GM18951 (cell line): ENCODE results near the gene FAM117A.

Experiments
- POLR2A ChIP-seq: IDR thresholded peaks from 4 replicates; pipeline ENCODE4 v1.6.1; 2011; ENCODE audit warnings: mild to moderate bottlenecking; ENCODE audit not compliant: insufficient read length, insufficient read depth; ENCODE audit errors: extremely low read depth
- in situ Hi-C: fragments of 300-500 bp; cut with MboI; formaldehyde crosslinking; loops from one replicate; pipeline ENCODE4 v1.12.0; 2022; ENCODE audit warnings: low sequenced_read_pairs, mixed read lengths, inconsistent platforms; ENCODE audit not compliant: unreplicated experiment

FAM117A gene

GRCh38 chr17:49757151-49757777, 6.7 kb downstream of the FAM117A start:
- in situ Hi-C loops, result no loop called here
- TF ChIP-seq POLR2A, result no peak

DNA sequence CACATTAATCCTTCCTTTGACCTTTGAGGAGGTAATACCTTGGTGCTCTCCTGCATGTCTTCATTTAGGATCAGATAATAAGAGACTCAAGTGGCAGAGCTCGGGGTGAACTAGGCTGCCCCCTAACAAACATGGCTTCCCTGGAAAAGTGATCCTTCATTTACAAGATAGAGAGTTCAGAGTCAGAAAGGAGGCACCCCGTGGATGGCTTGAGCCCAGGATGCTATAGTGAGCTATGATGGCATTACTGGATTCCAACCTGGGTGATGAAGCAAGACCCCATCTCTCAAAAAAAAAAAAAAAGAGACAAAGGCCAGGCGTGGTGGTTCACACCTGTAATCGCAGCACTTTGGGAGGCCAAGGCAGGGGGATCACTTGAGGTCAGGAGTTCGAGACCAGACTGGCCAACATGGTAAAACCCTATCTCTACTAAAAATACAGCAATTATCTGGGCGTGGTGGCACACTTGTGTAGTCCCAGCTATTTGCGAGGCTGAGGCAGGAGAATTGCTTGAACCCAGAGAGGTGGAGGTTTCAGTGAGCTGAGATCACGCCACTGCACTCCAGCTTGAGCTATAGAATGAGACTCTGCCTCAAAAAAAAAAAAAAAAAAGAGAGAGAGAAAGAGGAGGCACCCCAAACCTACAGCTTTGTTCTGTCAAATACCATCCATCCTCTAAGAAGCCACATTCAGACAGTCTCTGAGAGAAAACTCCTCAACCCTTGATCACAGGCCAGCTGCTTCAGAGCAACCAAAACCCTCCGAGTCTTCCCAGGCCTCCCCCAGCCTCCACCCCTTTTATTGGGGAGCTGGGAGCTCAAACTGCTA, 7.4 kb downstream of the FAM117A start:
- in situ Hi-C loops, result no loop called here
- no peak for TF ChIP-seq POLR2A

DNA sequence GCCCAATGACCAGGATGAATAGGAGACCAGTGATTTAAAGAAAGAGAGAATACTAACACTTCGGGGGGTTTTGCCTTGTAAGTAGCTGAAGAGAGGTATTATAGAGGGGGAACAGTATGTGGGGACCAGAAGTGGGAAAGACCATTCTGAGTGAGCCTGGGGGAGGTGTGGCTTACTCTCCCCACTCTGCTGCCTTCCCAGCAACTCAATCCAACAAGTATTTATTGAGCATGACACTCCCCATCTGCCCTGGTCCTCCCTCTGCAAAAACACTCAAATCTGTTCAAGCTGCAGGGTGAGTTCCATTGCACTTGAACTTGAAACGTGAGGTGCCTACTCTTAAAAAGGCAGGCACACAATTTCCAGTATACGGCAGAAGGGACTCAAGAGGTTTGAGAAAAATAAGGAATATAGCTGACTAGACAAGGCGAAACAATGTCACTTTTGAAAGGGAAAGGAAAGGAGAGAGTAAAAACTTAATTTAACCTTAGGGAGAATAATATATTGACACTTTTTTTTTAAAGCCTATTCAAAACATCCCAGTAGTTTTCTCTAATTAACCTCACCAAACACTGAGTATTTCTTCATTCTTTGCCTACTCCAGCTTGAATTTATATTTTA, 8.2 kb downstream of the FAM117A start:
- TF ChIP-seq POLR2A, result no peak
- in situ Hi-C loops, result no loop called here

GRCh38 chr17:49753959-49754391, 10.0 kb downstream of the FAM117A start:
- TF ChIP-seq POLR2A, result no peak

GRCh38 chr17:49752508-49752907, 11.4 kb downstream of the FAM117A start:
- no peak for TF ChIP-seq POLR2A
- in situ Hi-C loops, result no loop called here

More at GRCh38 chr17:49753959-49754391, 10.0 kb downstream of the FAM117A start:
- in situ Hi-C loops, result no loop called here

DNA sequence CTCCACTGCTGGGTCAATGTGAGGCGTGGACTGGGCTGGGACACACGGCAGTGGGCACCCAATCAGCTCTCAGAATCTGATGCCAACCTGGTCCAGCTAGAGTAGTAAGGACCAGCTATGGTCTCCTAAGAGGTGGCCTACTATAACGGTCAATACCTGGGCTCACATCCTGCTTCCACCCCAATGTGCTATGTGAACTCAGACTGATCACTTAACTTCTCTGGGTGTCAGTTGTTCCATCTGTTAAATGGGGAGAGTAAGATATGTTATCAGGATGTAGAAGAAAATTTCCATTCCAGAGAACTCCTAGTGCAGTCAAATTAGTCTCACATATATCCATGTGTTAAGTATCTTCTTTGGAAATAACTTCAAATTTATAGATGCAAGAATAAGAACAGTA, 14.2 kb downstream of the FAM117A start:
- in situ Hi-C loops, result no loop called here
- TF ChIP-seq POLR2A, result no peak

GRCh38 chr17:49748791-49749190, 15.1 kb downstream of the FAM117A start:
- TF ChIP-seq POLR2A, result no peak
- in situ Hi-C loops, result no loop called here

- TF ChIP-seq POLR2A, result no peak
- in situ Hi-C loops, result no loop called here
Observed at GRCh38 chr17:49748223-49748622, 15.7 kb downstream of the FAM117A start.

DNA sequence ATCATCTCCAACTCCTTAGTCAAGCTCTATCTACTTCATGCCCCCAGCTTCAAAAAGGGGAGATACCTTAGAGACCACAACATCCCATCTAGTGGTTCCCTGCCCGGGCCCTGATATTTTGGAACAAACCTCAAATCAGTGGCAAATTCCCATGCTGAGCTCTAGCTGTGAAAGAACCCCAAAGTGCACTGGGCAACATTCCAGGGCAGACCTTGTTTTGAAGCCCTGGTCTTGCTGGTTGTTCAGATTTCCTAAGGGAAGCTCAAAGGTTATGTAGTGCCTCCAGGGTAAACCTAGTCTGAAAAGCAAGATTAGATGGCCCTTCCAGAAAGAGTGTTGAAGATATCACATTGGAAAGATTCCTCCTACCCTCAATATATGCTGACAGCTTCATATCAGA, 16.3 kb downstream of the FAM117A start:
- in situ Hi-C loops, result no loop called here
- no peak for TF ChIP-seq POLR2A

DNA sequence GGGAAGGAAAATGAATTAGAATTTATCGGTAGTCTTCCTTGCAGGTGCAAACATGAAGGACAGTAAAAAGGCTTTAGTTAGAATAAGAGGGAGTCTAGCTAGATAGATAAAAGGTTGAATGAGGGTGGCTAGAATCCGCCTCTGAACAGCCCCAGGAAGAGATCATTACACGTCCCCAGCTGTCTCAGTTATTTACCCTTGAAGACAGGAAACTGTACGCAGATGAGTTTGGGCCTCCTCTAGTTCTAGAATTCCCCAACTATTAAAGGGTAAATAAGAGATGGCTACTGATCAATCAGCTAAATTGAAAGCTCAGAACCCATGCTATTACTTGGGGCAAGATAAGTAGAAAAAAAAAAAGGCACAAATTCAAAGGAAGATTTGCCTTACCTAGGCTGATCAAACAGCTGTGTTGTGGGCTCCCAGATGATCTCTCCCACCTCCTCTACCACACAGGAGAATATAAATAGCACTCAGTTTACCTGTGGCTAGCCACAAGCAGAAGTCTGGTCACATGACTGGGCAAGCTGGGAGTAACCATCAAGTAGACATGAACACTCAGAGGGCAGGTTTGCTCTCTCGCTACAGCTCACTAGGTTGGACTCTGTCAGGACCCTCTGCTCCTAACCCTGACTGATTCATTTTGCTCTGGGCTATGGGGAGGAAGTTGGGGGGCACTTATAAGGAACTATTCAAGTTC, 17.0 kb downstream of the FAM117A start:
- in situ Hi-C loops, result no loop called here
- peak; percentile 56 for TF ChIP-seq POLR2A

DNA sequence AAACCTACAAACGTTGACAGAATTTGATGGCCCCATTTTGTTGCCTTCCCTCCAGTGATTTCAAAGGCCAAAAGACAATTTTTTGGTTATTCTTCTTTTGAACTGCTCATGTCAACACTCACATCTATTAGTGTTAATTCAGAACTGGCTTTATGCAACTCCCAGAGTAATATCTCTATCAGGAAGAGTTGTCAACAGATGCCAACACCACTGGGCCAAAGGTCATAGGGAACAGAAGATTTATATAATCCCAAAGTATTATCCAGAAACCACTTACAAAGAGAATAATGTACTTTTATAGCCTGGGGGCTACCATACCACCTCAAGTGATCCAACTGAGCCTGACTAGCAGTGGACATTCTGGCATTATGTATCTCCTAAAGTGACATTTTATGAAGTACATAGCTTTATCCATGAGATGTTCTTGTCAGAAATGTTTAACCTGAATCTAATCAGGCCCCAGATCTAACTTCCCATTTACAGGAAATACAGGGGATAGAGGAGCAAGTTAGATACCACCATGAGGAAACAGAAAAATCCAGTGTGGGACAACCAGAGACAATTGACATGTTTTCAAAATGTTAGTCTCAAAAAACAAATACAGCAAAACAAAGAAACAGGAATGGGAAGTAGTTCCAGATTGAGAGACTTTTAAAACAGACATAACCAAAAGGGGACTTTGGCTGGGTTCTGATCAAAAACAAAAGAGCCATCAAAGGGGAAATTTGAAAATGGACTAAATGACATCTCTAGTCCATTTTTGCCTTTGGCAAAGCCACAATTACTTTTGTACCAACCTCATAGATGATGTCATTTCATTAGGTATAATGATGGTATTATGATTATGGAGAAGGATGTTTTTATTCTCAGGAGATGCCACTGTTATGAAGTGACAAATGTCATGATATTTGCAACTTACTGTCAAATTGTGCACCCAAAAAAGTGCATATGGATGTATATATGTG, 18.5 kb downstream of the FAM117A start:
- in situ Hi-C loops, result no loop called here
- TF ChIP-seq POLR2A, result no peak

- in situ Hi-C loops, result no loop called here
- TF ChIP-seq POLR2A, result no peak
Observed at GRCh38 chr17:49742166-49742638, 21.7 kb downstream of the FAM117A start.
